NCI-H226 (cell line): Measurements from ENCODE around the gene PDE3B.
"Not testable (repeated sequence)": the region's sequence is repeated elsewhere in the genome, so short reads cannot be mapped to it uniquely, and the experiment has no call there.

Source experiments
- DNase-seq: peaks from one replicate; pipeline ENCODE4 v3.0.0-alpha.2; 2015

PDE3B gene

DNA sequence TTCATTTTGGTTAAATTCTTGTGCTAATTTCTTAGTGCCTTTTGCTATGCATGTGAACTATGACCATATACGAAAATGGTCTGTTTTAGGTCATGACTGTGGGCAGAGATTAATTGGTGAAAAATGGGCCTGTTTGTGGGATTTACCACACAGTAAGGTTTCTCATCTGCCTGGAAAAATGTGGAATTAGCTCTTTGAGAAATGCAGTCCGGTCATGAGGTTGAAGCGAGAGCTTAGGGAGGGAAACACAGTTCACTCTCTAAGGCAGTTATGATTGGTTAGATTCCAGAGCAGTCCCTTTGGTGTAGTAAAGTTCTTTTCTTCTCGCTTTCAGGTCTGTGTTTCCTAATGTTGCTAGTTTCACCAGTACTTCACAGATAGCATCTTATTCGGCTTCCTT is 1.2 kb upstream of the PDE3B start:
- no peak for DNase-seq

DNA sequence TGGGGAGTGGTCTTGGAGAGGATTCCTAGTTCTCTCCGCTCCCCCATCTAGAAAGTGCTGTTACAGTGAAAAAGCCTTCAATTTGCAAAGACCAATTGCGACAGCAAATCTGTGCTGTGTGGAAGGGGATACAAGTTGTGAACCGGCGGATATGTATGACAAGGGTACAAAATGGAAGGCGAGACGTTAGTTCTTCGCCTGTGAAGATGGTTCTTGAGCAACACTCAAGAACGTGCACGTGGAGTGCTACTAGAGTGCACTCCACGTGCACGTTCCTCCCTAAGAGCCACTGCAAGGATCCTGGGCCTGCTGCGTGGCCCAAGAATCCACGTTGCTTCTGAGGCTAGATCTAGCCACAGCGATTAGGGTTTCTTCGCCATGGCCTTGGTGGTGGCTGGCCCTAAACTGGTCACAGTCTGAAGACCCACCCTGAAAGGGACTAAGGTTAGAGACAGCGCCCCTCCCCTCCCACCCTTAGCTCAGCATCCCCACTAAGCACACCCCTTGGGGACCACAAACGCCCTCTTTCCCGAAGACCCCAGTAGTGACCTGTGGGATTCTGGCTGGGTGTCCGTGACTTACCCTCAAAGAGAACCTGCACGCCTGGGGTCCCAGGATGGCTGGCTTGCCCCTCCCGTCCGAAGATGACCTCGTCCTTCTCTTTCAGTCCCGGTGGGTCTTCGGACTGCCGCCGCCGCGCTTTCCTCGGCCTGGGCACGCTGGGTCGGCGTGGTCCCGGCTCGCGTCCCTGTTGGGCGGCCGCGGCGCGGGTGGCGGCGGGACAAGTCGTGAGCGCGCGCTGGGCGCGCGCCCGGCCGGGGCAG is 519 bp upstream of the PDE3B start:
- DNase-seq, result no peak

DNA sequence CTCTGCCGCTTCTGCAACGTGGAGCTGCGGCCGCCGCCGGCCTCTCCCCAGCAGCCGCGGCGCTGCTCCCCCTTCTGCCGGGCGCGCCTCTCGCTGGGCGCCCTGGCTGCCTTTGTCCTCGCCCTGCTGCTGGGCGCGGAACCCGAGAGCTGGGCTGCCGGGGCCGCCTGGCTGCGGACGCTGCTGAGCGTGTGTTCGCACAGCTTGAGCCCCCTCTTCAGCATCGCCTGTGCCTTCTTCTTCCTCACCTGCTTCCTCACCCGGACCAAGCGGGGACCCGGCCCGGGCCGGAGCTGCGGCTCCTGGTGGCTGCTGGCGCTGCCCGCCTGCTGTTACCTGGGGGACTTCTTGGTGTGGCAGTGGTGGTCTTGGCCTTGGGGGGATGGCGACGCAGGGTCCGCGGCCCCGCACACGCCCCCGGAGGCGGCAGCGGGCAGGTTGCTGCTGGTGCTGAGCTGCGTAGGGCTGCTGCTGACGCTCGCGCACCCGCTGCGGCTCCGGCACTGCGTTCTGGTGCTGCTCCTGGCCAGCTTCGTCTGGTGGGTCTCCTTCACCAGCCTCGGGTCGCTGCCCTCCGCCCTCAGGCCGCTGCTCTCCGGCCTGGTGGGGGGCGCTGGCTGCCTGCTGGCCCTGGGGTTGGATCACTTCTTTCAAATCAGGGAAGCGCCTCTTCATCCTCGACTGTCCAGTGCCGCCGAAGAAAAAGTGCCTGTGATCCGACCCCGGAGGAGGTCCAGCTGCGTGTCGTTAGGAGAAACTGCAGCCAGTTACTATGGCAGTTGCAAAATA is 816 bp downstream of the PDE3B start:
- no peak for DNase-seq

DNA sequence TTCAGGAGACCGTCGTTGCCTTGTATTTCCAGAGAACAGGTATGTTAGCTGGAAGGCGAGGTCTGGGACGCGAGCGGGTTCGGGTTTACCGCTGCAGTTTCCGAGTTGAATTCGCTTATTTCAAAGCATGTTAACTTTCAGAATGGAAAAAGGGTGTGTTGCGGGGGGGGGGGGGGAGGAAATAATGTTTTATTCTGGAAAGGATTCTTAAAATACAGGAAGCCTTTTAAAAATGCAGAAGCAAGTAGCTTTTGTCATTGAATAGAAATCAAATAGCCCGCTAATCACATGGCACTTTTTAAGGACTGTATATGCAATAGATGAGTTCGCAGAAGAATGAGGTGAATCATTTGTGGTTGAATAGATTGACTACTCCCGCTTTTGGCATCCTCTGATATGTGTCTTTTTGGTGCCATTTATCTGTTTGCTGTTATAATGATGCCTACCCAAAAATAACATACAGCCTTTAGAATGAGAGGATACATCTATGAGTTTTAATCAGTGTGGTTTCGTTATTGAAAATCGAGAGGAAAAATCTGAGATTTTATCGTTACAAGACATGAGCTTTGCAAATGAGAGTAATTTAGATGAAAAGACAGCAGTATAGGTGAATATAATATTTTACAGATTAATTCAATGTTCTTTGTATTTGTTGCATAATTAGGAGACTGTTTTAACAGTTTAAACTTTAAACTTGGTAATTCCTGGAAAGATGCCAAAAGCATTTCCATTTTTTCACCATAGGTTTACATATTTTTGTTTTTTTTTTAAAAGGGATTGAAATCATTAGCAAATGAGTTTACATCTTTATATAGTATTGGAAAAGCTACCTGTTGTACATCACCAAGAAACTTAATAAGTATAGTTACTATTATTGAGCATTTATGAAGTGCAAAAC is 1.7 kb downstream of the PDE3B start:
- DNase-seq, result no peak

DNA sequence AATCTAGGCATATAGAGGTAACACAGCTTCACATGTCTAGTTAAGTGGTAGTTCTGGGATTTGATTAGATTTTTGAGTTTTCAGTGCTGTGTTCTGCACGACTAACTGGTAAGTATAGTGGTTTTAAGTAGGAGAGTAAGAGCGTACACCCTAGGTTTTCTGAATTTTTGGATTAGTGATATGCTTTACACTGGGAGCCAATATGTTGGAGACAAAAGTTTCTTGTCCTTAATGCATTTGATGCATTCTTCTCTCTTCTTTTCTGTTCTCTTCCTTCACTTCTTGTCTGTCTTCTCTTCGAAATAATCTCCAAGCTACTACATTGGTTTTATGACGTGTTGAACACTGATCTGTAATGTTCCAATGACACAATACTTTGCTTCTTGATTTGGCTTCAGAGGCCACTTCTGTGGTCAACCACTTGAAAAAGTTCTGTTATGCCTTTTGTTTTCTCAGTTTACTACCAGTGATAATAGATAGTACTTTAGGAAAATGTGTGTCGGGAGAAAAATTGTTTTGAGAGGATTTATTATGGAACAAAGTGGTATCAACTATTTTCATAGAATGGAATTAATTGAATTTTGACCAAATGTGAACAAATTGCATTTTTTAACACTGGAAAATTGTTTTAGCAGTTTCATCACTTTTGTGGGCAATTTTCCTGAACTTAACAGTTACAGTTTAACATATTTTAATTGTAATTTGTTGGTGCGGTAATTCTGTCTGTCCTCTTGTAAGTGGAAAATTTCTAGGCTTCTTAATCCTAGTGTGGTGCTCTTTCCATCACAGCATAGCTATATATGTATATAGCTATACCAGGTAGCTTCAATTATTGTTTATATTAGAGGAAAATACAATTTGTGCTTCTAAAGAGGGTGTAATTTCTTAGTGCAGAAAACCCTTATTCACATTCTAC is 2.6 kb downstream of the PDE3B start:
- DNase-seq, result no peak

DNA sequence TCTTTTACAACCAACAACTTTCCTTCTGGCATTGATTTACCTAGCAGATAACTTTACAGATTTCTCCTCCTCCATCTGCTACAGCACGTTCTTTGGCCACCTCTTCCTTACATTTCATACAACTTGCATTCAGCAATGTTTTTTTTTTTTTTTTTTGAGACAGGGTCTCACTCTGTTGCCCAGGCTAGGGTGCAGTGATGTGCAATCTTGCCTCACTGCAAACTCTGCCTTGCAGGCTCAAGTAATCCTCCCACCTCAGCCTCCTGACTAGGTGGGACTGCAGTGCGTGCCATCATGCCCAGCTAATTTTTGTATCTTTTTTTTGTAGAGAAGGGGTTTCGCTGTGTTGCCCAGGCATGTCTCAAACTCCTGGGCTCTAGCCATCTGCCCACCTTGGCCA is 6.5 kb downstream of the PDE3B start:
- no peak for DNase-seq

DNA sequence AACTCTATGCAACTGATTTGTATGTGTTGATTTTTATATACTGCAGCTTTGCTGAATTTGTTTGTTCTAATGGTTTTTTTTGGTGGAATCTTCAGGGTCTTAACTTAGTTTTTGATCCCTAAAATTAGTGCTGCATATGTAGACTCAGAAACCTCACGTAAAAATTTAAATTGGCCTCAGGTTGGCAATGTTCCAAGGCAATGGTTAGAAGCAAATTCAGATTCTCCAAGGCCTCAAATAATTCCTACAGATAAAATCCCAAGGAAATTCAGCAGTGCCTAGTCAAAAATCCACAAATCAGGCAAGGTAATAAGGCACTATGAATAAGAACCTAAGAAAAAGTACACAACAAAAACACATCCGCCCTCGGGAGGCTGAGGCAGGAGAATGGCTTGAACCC is 9.5 kb downstream of the PDE3B start:
- no peak for DNase-seq

DNA sequence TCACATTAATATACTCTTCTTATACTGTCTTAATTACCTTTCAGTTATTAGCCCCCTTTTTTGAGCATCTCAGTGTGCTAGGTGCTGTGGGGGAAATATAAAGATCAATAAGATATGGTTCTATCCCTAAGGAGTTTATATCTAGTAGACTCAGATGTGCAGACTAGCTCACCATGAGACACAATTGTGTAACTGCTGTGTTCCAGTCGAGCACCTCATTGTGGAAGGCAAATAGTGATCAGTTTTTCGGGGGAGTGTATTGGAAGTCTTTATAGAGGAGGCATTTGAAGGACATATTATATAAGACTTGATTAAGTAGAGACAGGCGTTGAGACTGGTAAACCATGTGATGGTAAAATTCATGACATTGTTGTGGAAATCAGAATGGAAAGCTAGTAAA is 11.8 kb downstream of the PDE3B start:
- no peak for DNase-seq

DNA sequence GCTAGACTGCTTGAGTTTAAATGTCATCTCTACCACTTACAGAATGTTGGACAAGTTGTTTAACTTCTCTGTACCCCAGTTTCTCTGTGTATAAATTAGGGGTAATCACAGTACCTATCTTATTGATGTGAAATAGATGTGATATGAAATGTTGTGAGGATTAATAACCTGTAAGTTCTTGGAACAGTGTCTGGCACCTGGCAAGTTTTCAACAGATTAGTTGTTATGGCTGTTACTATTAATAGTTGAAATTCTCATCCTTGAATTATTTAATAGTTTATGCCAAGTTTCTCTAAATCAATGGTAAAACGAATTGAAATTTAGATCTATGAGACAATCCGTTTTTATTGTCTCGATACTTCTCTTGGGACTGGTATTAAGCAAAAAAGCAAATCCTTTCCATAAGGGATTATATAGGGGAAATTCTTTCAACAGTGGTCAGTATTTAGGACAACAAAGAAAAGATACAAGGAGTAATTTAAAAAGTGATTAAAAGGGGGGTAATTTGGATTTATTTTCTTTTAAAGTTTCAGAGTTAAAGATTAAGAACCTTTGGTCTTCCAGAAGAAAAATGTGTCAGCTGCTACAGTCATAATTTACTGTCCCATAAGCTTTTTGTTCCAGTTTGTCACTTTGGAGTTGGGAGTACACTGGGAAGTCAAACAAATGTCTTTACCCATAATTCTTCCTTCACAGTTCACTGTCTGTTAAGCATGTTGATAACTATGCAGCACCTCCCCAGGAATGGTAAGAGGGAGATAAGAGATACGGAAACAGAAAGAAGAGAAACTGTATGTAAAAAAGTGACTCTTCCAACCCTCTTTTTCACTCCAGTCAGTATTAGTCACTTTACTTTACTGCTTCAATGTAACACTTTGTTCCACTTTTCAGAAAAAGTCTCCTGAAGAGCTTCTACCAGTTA is 13.2 kb downstream of the PDE3B start:
- DNase-seq, result peak; percentile 16

DNA sequence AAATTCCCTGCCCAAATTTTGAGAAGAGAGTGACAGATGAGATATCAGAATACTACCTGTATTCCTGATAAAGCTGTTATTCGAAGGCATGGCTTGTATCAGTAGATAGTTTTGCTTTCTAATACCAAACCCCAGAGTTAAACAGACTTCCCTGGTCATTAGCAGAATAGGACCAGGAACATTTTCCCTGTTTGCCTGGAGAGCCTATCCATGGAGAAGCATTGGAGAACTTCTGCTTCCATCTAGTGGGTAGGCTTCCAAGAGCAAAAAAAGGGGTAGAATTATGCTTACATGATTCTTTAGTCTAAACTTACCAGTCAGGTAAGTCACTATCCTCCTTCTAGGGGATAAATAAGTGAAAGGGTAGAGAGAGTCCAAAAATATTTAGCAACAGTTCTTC is 14.2 kb downstream of the PDE3B start:
- no peak for DNase-seq

DNA sequence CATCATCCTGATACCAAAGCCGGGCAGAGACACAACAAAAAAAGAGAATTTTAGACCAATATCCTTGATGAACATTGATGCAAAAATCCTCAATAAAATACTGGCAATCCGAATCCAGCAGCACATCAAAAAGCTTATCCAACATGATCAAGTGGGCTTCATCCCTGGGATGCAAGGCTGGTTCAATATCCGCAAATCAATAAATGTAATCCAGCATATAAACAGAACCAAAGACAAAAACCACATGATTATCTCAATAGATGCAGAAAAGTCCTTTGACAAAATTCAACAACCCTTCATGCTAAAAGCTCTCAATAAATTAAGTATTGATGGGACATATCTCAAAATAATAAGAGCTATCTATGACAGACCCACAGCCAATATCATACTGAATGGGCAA is 21.3 kb downstream of the PDE3B start:
- not testable (repeated sequence) for DNase-seq

DNA sequence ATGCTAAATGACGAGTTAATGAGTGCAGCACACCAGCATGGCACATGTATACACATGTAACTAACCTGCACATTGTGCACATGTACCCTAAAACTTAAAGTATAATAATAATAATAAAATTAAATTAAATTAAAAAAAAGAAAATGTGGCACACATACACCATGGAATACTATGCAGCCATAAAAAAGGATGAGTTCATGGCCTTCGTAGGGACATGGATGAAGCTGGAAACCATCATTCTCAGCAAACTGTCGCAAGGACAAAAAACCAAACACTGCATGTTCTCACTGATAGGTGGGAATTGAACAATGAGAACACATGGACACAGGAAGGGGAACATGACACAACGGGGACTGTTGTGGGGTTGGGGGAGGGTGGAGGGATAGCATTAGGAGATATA is 23.7 kb downstream of the PDE3B start:
- not testable (repeated sequence) for DNase-seq

DNA sequence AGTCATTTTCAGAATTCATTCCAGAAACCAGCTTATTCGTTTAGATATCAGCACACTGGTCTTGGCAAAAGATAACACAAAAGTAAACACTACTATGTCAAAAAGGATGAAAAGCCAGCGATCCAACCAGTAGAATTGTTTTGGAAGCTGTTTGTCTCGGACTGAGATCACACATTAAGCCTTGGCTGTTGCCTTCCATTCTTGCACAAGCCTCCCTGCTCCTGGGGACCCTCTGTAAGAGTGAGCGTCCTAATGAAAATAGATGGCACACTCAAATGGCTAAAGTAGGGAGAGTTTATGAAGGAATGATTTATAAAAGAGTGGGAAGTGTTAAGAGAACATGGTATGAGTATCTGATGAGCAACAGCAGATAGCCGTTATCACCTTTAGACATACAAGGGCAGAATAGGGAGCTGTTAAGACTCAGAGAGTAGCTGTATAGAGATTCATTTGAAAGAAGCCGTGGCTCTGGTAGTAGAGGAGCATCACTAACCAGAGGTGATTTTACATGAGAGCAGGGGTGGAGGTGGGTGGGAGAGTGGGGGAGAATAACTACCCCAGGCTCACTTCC is 25.2 kb downstream of the PDE3B start:
- no peak for DNase-seq

DNA sequence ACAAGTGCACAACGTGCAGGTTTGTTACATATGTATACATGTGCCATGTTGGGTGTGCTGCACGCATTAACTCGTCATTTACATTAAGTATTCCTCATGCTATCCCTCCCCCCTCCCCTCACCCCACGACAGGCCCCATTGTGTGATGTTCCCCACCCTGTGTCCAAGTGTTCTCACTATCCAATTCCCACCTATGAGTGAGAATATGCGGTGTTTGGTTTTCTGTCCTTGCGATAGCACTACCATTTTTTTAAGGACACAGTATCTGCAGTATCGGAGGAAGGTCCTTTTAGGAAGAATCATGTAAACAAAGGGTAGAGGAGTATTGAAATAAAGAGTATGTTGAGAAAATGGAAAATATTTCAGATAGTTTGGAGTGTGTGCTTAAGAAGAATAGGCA is 25.9 kb downstream of the PDE3B start:
- no peak for DNase-seq

DNA sequence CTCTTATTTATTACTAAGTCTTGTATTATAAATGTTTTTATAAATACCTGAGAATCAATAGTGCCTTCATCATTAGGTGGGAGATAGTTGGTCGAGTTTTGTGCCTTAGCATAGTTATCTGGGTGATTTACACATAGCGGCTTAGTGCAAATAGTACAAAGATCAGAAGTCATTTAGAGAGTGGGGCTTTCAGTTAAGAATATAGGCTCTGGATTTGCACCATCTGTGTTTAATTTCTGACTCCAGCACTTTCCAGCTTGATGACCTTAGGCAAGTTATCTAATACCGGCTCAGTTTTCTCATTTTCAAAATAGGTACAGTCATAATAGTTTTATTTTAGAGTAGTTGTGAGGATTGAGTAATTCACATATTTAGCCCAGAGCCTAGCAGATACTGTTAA is 26.4 kb downstream of the PDE3B start:
- no peak for DNase-seq

DNA sequence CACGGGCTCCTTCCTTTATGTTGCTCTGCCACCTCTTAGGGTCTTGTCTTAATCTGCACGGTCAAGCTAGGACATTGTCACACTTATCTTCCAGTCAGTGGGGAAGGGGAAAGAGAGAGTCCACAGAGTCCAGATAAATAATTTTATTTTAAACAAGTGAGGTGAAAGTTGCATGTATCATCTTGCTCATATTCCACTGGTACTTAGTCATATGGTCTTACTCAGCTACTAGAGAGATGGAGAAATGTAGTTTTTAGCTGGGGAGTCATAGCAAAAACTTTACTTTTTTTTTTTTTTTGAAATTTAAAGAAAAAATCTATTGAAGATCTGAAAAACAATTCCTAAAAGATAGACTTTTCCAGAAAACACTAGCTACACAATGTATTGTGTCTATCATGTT is 29.0 kb downstream of the PDE3B start:
- DNase-seq, result no peak

DNA sequence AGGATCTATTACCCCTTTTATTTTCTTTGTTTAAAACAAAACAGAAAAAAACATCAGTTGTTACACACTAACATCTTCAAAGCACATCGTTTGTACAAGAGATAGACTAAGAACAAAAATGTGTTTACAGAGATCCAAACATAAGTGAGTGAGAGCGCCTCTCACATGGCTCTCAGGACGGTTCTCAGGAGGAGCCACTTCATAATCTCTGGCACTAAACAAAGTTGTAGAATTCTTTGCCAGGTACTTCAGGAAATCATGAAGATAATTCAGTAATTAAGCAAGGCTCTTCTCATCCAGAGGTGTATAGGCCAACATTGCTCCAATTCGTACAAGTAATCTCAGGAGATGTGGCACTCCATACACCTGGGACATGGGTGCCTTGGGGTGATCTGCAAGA is 29.8 kb downstream of the PDE3B start:
- no peak for DNase-seq

DNA sequence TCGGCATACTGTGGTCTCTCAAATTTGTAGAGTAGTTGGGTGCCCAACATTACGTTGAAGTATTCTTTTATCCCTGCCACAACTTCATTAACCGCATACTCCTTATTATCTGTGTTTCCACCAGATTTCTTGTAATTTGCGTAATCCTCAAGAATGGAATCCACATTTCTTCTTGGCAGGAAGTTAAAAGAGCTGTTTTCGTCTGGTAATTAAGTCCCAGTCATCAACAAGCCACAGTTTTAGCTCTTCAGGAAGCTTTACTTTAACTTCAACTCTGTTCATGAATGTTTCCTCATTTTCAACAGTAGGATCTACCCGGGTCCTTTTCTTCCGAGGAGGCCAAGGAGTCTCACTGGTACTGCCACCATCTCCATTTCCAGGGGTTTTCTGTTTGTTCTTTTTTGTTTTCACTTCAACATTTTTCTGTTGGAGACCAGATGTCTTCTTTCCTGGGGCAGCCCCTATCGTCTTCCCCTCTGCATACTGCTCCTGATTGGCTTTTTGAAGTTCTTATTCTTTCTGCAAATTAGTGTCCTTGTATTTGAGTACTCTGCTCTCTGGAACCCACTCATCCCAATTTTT is 30.3 kb downstream of the PDE3B start:
- DNase-seq, result no peak

DNA sequence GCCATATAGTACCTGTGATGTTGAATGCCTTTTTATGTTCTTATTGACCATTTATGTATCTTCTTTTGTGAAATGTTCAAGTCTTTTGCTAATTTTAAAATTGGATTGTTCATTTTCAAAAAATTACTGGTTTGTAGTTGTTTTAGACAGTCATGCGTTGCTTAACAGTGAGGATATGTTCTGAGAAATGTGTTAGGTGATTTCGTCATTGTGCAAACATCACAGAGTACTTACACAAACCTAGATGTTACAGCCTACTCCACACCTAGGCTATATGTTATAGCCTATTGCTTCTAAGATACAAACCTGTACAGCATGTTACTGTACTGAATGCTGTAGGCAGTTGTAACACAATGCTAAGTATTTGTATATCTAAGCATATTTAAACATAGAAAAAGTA is 32.5 kb downstream of the PDE3B start:
- no peak for DNase-seq

DNA sequence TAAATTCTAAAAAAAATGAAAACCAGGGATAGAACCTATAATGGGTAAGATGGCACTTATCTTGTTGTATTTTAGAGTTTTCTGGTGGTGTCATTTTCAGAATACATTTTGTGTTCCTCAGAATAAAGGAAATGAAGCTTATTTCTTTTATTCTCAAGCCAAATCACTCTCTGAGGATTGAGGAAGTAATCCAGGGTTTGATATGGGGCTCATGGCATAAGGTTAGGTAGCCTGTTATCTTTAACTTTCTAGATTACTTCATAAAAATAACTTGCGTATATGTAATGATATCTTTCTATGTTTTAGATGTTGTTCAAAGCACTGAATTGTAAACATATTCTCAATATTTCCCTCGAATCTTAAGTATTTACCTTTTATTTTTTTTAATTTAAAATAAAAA is 33.5 kb downstream of the PDE3B start:
- no peak for DNase-seq
